ENCODE results near the gene PPP6R3.
A peak's percentile ranks its signal among the peaks of the same experiment; 100 is the strongest.

PPP6R3 gene

GRCh38 chr11:68498903-68499883 is 38.6 kb downstream of the PPP6R3 start:
- no peak for DNase-seq

DNA sequence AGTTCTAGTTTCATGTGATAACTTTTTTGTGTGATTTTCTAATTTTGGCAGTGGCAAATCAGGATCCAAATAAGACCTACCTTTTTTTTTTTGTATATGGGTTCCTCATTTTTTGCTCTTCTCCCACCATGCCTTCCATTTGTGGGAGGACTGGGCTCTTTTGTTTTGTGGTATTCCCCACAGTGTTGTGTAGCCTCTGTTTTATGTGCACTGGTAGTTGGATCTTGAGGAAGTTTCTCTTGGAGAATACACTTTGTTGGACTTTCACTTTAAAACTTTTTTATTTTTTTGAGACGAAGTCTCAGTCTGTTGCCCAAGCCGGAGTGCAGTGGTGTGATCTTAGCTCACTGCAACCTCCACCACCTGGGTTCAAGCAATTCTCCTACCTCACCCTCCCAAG is 39.7 kb downstream of the PPP6R3 start:
- DNase-seq, result no peak

DNA sequence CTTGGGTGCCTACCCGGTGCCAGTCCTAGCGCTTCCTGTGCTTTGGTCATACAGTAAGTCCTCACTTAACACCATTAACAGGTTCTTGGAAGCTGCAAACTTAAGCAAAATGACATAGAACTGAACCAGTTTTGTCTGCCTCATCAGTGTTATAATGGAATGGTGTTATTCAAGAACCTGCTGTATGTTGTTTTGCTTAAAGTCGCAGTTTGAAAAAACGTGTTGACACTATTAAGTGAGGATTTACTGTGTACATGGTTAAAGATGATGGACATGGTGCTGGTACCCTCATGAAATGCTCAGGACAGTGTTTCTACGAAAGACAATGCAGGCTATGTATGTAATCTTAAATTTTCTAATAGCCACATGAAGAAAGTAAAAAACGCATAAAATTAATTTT is 41.3 kb downstream of the PPP6R3 start:
- no peak for DNase-seq

DNA sequence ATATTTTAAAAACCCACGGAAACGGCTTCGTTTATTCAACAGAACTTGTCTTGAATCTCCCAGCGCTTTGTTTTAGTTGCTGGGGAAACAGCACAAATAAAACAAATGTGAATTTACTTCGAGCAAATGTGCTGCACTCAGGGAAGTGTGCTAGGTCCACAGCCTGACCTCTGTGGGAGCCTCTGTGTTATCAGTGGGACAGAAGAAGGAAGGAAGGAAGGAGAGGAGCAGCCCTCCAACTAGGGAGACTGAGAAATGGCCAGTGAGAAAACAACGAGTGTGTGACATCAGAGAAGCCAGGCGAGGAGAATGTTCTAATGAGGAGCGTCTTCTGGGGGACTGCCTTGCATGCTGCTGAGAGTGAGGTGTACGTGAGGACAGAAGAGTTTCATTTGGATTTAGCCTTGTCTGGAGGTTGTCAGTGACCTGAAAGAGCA is 42.7 kb downstream of the PPP6R3 start:
- DNase-seq, result no peak

DNA sequence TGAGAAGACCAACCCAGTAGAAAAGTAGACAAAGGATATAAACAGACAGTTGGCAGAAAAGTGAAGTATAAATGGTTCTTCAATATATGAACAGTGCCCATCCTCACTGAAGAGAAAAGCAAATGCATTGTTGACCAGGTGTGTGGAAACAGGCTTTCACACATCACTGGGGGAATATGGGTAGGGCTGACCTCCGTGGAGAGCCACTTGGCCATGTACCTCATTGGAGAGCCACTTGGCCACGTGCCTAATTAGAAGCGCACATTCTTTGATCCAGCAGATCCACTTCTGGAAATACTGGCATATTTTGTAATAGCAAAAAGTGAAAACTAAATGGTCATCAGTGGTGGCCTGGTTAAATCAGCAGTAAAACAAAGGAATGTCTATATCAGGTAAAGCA is 43.2 kb downstream of the PPP6R3 start:
- peak; percentile 24 for DNase-seq

DNA sequence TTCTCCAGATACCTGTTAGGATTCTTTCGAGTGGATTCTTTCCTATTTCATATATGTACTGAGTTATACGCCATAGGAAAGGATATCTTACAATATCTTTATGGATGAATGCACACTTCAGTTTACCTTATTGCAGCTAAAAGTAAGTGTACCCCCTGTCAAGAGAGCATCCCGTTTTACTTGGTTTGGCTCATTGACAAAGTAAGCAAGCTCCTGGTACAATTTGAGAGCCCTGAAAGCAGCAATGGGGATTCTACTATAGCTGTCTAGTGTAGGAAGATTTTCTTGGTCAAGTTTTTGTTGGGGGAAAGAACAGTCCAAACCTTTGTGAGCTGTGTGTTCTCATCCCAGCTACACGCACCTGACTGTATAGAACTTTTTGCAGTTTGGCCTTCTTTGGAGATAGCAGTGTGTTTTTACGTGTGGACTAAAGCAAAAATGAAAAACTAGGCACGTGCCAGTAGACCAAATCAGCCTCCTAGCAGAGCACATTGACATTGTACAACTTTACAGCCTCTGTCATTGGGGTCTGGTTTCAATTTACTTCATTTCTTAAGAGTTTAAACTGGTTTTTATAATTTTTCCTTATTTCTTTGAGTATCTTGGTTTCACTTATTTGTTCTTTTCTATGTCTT is 44.0 kb downstream of the PPP6R3 start:
- DNase-seq, result peak; percentile 50

GRCh38 chr11:68505596-68505995 is 45.0 kb downstream of the PPP6R3 start:
- DNase-seq, result no peak

DNA sequence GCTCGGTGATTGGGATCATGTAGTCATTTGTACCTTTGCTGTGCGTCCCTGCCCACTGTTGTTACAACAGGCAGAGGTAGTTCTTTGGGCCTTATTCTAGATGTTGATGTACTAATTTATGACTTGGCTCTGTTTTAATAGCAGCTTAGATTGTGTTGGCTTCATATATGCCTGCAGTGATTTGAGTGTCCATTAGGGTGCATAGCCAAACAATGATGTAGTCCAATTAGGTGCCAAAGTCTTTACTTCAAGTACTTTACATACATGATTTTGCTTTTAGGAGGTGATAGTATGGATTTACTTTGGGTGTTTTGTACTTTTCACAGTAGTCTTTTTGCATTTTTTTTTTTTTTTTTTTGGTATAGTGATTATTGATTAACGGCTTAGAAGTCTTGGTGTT is 46.4 kb downstream of the PPP6R3 start:
- peak; percentile 45 for DNase-seq

DNA sequence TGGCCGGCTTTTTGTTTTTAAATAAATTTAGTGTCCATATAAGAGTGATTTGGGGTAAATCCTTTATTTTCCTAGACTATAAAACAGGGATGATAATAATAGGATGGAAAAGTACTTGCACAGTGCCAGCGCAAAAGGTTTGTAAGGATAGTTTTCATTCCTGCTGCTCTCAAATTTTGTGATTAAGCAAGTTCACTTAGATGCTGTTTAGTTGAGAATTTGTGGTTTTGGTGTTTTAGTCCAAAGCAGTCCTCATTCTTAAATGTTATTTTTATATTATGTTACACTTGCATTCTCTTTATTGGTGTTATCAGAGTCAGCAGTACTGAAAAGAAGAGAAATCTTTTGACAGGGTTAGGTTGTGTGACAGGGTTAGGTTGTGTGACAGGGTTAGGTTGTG is 47.9 kb downstream of the PPP6R3 start:
- no peak for DNase-seq

GRCh38 chr11:68509066-68509465 is 48.5 kb downstream of the PPP6R3 start:
- no peak for DNase-seq

GRCh38 chr11:68513930-68514487 is 53.5 kb downstream of the PPP6R3 start:
- no peak for DNase-seq

- no peak for DNase-seq
Observed at GRCh38 chr11:68517121-68517741, 56.7 kb downstream of the PPP6R3 start.

DNA sequence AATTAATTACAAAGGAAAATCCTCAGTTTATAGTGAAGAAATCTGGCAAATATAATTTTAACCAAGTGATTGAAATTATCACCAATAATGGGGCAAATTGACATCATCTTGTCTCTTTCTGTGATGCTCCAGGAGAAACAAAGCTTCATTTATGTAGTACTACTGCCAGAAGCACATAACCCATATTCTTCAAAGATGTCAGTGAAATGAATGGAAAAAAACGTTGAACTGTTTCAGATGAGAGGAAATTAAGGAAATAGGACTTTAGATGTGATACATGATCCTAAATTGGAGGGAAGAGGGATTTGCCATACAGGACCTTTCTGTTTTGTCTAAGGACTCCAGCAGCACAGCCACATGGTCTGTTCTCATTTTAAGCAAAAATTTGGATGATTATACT is 57.6 kb downstream of the PPP6R3 start:
- DNase-seq, result no peak

DNA sequence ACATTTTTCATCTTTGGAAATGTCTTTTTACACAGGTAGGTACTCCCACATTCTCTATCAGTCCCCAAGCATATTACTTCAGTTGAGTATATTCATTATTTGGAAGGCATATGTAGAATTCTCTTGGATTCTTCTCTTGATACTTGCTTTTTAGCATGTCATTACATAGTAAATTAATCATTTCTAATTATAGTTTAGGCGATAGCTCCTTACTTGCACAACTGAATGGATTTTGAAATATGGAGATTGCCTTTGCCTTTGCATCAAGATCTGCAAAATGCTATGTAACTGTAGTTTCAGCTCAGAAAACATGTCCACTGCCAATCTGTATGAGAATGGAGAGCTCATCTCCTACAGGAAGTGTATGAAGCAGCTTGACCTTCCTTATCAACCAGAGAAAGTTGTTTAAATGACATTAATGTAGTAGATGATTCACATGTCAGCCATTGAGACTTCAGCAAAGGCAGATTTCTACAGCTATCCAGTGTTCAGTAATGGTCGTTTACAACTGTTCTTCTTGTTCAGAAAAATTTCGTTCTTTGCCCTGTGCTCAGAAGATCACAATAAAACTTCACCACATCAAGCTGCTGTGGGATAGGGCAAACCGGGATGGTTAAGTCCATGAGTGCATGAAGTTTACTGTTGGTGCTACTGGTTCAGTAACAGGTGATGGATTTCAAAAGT is 61.6 kb downstream of the PPP6R3 start:
- no peak for DNase-seq

DNA sequence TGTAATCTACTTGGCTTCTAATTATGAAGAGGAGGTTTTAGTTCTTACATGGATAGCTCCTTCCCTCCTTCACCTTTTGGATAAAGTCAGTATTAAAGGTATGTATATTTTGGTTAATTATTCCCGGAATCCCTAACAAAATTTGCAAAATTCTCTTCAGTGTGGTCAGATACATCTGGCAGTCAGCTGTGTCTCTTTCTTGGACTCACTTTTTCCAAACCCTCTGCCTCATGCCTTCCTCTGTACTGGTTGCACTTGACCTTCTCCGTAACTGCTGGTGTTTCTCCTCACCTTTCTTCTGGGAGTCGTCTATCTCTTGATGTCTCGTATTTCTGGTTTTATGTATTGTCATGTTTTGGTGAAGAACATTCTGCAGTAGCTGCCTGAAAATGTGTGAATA is 62.5 kb downstream of the PPP6R3 start:
- no peak for DNase-seq

GRCh38 chr11:68523743-68524142 is 63.2 kb downstream of the PPP6R3 start:
- no peak for DNase-seq

DNA sequence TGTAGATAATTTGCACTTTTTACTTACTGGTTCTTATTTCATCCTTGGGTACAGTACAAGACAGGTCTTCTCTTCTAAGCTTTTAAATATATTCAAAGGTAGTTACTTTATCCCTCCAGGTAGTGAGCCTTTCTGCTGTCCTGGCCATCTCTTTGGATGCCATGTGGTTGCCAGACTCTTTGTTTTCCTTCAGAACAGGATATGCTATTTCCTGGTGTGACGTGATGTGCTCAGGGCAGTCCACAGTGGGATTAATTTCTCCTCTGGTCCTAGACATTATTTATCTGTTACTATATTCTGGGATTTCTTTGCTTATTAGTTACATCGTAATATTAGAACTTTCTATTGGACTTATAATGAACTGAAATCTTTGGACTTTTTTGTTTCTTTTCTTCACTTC is 63.7 kb downstream of the PPP6R3 start:
- no peak for DNase-seq

DNA sequence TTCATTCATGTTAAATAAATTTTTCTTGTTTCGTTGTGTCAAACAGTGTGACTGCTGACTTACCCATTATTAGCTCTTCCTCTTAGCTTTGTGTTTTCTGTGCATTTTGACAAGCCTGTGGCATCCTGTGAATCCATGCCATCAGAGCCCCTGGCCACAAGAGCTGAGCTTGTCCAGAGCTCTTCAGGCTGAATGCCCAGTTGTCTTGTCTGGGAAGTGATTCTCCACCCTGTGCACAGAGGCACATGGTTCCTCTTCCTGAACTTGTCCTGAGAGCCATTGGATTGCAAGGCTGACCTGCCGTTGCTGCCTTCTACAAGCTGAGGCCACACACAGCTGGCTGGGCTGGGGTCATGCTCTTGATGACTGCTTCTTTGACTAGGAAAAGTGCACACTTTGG is 64.1 kb downstream of the PPP6R3 start:
- no peak for DNase-seq

GRCh38 chr11:68525336-68525735 is 64.8 kb downstream of the PPP6R3 start:
- DNase-seq, result no peak

DNA sequence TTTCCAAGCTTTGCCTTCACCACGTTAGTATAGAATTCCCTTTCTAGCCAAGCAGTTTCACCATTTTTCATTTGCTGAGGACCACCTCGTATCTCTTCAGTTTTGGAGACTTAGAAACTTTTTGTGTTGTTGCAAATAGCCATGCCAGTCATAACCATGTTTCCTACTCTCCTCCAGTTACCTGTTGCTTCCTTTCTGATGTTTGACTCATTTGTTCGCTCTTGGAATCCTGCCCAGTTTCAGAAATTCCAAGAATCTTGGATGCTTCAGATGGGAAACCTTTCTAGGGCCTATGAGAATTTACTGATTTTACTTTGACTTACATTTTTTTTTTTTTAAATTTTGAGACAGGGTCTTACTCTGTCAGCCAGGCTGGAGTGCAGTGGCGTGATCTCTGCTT is 65.4 kb downstream of the PPP6R3 start:
- no peak for DNase-seq

- no peak for DNase-seq
Observed at GRCh38 chr11:68527585-68527984, 67.0 kb downstream of the PPP6R3 start.

GRCh38 chr11:68528630-68529029 is 68.1 kb downstream of the PPP6R3 start:
- DNase-seq, result no peak

- DNase-seq, result no peak
Observed at GRCh38 chr11:68531129-68531693, 70.7 kb downstream of the PPP6R3 start.

Data from NCI-H69 (cell line).